Breast epithelium (tissue), 3 donors: ENCODE results near the gene MAN1A1.

Experiments used
- CTCF ChIP-seq, 3 donors: fragments of 450-650 bp; IDR thresholded peaks; one replicate each; pipeline ENCODE4 v1.5.1; 2016 to 2017; ENCODE audit warnings: antibody characterized with exemption in 3 of 3, mild to moderate bottlenecking in 3 of 3, moderate library complexity in 3 of 3
- POLR2A ChIP-seq: fragments of 450-650 bp; IDR thresholded peaks from one replicate; pipeline ENCODE4 v1.6.1; 2016; ENCODE audit warnings: antibody characterized with exemption, mild to moderate bottlenecking, moderate library complexity
- POLR2AphosphoS5 ChIP-seq, 3 donors: sonication (generic); formaldehyde crosslinking; IDR thresholded peaks; one replicate each; pipeline ENCODE4 v1.6.1; 2017; ENCODE audit warnings: antibody characterized with exemption in 3 of 3

GRCh38 chr6:119314885-119315272 lies 34.7 kb downstream of the MAN1A1 start:
- TF ChIP-seq CTCF (IDR thresholded peaks at IDR 0.05) (no peak), POLR2A (no peak), POLR2AphosphoS5 (IDR thresholded peaks at IDR 0.05) (no peak)
